Body of pancreas (tissue), 4 donors: Measurements from ENCODE around the gene CCL11.

Experiments used
- POLR2A ChIP-seq, 3 donors: fragments of 450-650 bp; IDR thresholded peaks; one replicate each; pipeline ENCODE4 v1.6.1; 2016; ENCODE audit warnings: antibody characterized with exemption in 3 of 3, mild to moderate bottlenecking in 2 of 3
- TF ChIP-seq, protein P1 (sequence below), 7 experiments: fragments of 450-650 bp in 4 of 7; fragments of 200-600 bp in 3 of 7; sonication (generic) in 3 of 7; IDR thresholded peaks; one replicate each; pipeline ENCODE4 v1.5.1; 2016 to 2019; ENCODE audit warnings: antibody characterized with exemption in 7 of 7

- TF ChIP-seq, protein P1, sequence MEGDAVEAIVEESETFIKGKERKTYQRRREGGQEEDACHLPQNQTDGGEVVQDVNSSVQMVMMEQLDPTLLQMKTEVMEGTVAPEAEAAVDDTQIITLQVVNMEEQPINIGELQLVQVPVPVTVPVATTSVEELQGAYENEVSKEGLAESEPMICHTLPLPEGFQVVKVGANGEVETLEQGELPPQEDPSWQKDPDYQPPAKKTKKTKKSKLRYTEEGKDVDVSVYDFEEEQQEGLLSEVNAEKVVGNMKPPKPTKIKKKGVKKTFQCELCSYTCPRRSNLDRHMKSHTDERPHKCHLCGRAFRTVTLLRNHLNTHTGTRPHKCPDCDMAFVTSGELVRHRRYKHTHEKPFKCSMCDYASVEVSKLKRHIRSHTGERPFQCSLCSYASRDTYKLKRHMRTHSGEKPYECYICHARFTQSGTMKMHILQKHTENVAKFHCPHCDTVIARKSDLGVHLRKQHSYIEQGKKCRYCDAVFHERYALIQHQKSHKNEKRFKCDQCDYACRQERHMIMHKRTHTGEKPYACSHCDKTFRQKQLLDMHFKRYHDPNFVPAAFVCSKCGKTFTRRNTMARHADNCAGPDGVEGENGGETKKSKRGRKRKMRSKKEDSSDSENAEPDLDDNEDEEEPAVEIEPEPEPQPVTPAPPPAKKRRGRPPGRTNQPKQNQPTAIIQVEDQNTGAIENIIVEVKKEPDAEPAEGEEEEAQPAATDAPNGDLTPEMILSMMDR (IDR thresholded peaks at IDR 0.05): no peak
- no peak for TF ChIP-seq POLR2A (IDR thresholded peaks at IDR 0.05)
These were observed 39.1 kb upstream of the CCL11 start for GRCh38 chr17:34246446-34246845.
